DOHH2 (cell line): ENCODE data around the gene VSIG4.

Source experiments
- EZH2phosphoT487 ChIP-seq: fragments of 200-600 bp; sonication (generic); IDR thresholded peaks from 2 replicates; pipeline ENCODE4 v1.6.1; 2017; ENCODE audit warnings: borderline replicate concordance, mild to moderate bottlenecking, antibody characterized with exemption, low read length, moderate library complexity, mixed read lengths
- TF ChIP-seq, protein P1 (sequence below): fragments of 200-600 bp; sonication (generic); IDR thresholded peaks from one replicate; pipeline ENCODE4 v1.5.1; 2014; ENCODE audit warnings: antibody characterized with exemption, mild to moderate bottlenecking, low read depth, low read length; ENCODE audit not compliant: poor library complexity, severe bottlenecking

DNA sequence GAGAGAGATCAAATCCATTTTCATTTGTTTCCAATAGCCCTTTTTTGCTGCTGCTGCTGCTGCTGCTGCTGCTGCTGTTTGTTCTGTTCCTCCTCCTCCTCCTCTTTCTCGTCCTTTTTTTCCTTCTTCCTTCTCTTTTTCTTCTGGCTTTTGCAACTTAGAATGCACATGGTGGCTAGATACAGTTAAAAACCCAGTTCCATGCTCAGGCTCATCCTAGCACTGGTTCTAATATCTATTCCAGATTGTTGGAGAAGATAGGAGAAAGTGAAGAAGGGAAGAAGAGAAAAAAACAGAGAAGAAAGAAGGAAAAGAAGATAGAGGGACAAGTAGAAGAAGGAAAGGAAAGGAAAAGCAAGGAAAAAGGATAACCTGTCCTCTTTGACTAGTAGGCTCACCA lies 39.7 kb downstream of the VSIG4 start:
- TF ChIP-seq, protein P1, sequence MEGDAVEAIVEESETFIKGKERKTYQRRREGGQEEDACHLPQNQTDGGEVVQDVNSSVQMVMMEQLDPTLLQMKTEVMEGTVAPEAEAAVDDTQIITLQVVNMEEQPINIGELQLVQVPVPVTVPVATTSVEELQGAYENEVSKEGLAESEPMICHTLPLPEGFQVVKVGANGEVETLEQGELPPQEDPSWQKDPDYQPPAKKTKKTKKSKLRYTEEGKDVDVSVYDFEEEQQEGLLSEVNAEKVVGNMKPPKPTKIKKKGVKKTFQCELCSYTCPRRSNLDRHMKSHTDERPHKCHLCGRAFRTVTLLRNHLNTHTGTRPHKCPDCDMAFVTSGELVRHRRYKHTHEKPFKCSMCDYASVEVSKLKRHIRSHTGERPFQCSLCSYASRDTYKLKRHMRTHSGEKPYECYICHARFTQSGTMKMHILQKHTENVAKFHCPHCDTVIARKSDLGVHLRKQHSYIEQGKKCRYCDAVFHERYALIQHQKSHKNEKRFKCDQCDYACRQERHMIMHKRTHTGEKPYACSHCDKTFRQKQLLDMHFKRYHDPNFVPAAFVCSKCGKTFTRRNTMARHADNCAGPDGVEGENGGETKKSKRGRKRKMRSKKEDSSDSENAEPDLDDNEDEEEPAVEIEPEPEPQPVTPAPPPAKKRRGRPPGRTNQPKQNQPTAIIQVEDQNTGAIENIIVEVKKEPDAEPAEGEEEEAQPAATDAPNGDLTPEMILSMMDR, result no peak
- TF ChIP-seq EZH2phosphoT487, result no peak
